Mesodermal cell (in vitro differentiated cells): ENCODE measurements around the gene SAMD1.

Source experiments
- H3K27ac ChIP-seq: 2 replicates; pipeline ENCODE4 v1.7.0; 2013; ENCODE audit warnings: mild to moderate bottlenecking, low read depth, low read length, moderate library complexity; ENCODE audit not compliant: severe bottlenecking
- H3K36me3 ChIP-seq: 2 replicates; pipeline ENCODE4 v1.7.1; 2013; ENCODE audit warnings: mild to moderate bottlenecking, low read length, moderate library complexity; ENCODE audit not compliant: control insufficient read depth, insufficient read depth
- H3K4me1 ChIP-seq: one replicate; pipeline ENCODE4 v1.7.1; 2013; ENCODE audit warnings: mild to moderate bottlenecking, low read length; ENCODE audit not compliant: insufficient read depth, control insufficient read depth, poor library complexity, severe bottlenecking
- H3K4me3 ChIP-seq: 2 replicates; pipeline ENCODE4 v1.7.0; 2013; ENCODE audit warnings: low read length, control low read depth, mild to moderate bottlenecking; ENCODE audit not compliant: insufficient read depth, poor library complexity, severe bottlenecking; ENCODE audit errors: extremely low read depth
- H3K9me3 ChIP-seq: 2 replicates; pipeline ENCODE4 v1.7.1; 2013; ENCODE audit warnings: mild to moderate bottlenecking, low read length, moderate library complexity; ENCODE audit not compliant: control insufficient read depth
- whole genome bisulfite sequencing, 2 experiments: methylation state at CpG; one replicate each; pipeline ENCODE4 v1.1.5; 2013; ENCODE audit warnings: missing lambda C conversion rate in 2 of 2; ENCODE audit not compliant: insufficient coverage in 2 of 2; 5-methylcytosine and 5-hydroxymethylcytosine counted together

SAMD1 gene

GRCh38 chr19:14072535-14073260 is 17.9 kb downstream of the SAMD1 start, which contains the start of gene MISP3:
MISP3 (plus strand) TSS chr19:14072786; CDS start chr19:14073310, 524 bp downstream.
- peak within 1 kb of the TSS; percentile 57 for H3K4me3 ChIP-seq
- no peaks in the 10 kb centered on the region for H3K9me3 ChIP-seq
- H3K4me1 ChIP-seq, result peaks cover 15% of the 10 kb centered on the region

GRCh38 chr19:14070268-14071050 is 20.1 kb downstream of the SAMD1 start:
- H3K4me3 ChIP-seq, result no peak overlapping the region
- WGBS, 2 experiments, result 94 to 97% methylated on average over 42 to 43 of the region's 43 CpGs
- no peak overlapping the region for H3K27ac ChIP-seq
- no peaks in the 10 kb centered on the region for H3K36me3 ChIP-seq
- peaks cover 15% of the 10 kb centered on the region for H3K4me1 ChIP-seq
- no peaks in the 10 kb centered on the region for H3K9me3 ChIP-seq

More at GRCh38 chr19:14072535-14073260, 17.9 kb downstream of the SAMD1 start, which contains the start of gene MISP3:
- no peak within 1 kb of the TSS for H3K27ac ChIP-seq
- no peaks in the 10 kb centered on the region for H3K36me3 ChIP-seq
- 5 to 8% methylated on average over 38 to 51 of the region's 51 CpGs for WGBS, 2 experiments

- Histone ChIP-seq H3K27ac (no peak overlapping the region), H3K4me1 (no peaks in the 10 kb centered on the region), H3K9me3 (no peaks in the 10 kb centered on the region), H3K36me3 (no peaks in the 10 kb centered on the region), H3K4me3 (no peak overlapping the region)
- 49 to 70% methylated on average over 2 of the region's 2 CpGs for WGBS, 2 experiments
These were observed 24.4 kb downstream of the SAMD1 start for GRCh38 chr19:14066134-14066533.

- Histone ChIP-seq H3K27ac (no peak overlapping the region), H3K9me3 (no peaks in the 10 kb centered on the region), H3K4me3 (no peak overlapping the region), H3K36me3 (no peaks in the 10 kb centered on the region), H3K4me1 (peaks cover 3% of the 10 kb centered on the region)
- WGBS, 2 experiments, result 95 to 96% methylated on average over 3 to 7 of the region's 7 CpGs
These were observed 27.4 kb downstream of the SAMD1 start for GRCh38 chr19:14063105-14063504.

- 91 to 93% methylated on average over 5 of the region's 5 CpGs for WGBS, 2 experiments
- H3K4me3 ChIP-seq, result no peak overlapping the region
- peaks cover 7% of the 10 kb centered on the region for H3K4me1 ChIP-seq
- H3K9me3 ChIP-seq, result no peaks in the 10 kb centered on the region
- no peak overlapping the region for H3K27ac ChIP-seq
- no peaks in the 10 kb centered on the region for H3K36me3 ChIP-seq
These were observed 28.0 kb downstream of the SAMD1 start for GRCh38 chr19:14062558-14062855.

- H3K4me1 ChIP-seq, result peaks cover 7% of the 10 kb centered on the region
- no peak within 1 kb of the TSS for H3K27ac ChIP-seq
- WGBS, 2 experiments, result 90 to 95% methylated on average over 14 to 17 of the region's 19 CpGs
- H3K36me3 ChIP-seq, result no peaks in the 10 kb centered on the region
- H3K4me3 ChIP-seq, result no peak within 1 kb of the TSS
- H3K9me3 ChIP-seq, result no peaks in the 10 kb centered on the region
These were observed 28.6 kb downstream of the SAMD1 start, which contains the start of gene PALM3 for GRCh38 chr19:14061751-14062557. PALM3 (minus strand) TSS chr19:14062076; CDS start chr19:14061980, 96 bp downstream.

- H3K4me1 ChIP-seq, result peaks cover 7% of the 10 kb centered on the region
- no peak overlapping the region for H3K4me3 ChIP-seq
- H3K9me3 ChIP-seq, result no peaks in the 10 kb centered on the region
- WGBS, 2 experiments, result 68 to 82% methylated on average over 4 to 7 of the region's 9 CpGs
- H3K36me3 ChIP-seq, result no peaks in the 10 kb centered on the region
- no peak overlapping the region for H3K27ac ChIP-seq
These were observed 29.3 kb downstream of the SAMD1 start for GRCh38 chr19:14061081-14061749.

- no peak overlapping the region for H3K27ac ChIP-seq
- 35 to 63% methylated on average over 5 to 6 of the region's 8 CpGs for WGBS, 2 experiments
These were observed 30.8 kb downstream of the SAMD1 start for GRCh38 chr19:14059652-14060155.

GRCh38 chr19:14059093-14059480 is 31.5 kb downstream of the SAMD1 start:
- no peak overlapping the region for H3K4me3 ChIP-seq
- H3K27ac ChIP-seq, result no peak overlapping the region
- no peaks in the 10 kb centered on the region for H3K9me3 ChIP-seq
- 28 to 30% methylated on average over 13 of the region's 15 CpGs for WGBS, 2 experiments
- peaks cover 7% of the 10 kb centered on the region for H3K4me1 ChIP-seq
- no peaks in the 10 kb centered on the region for H3K36me3 ChIP-seq

More at GRCh38 chr19:14059652-14060155, 30.8 kb downstream of the SAMD1 start:
- no peak overlapping the region for H3K4me3 ChIP-seq
- peaks cover 7% of the 10 kb centered on the region for H3K4me1 ChIP-seq
- H3K9me3 ChIP-seq, result no peaks in the 10 kb centered on the region
- no peaks in the 10 kb centered on the region for H3K36me3 ChIP-seq
